OCI-LY3 (cell line): ENCODE data around the gene APBA3.

Experiments used
- EZH2phosphoT487 ChIP-seq: fragments of 200-600 bp; shearing (Covaris generic); IDR thresholded peaks from 2 replicates; pipeline ENCODE4 v1.6.1; 2018; ENCODE audit warnings: antibody characterized with exemption, mixed run types, low read depth
- TF ChIP-seq, protein P1 (sequence below): fragments of 200-600, 300-600 bp; sonication (generic); IDR thresholded peaks from 2 replicates; pipeline ENCODE4 v1.5.1; 2014; ENCODE audit warnings: antibody characterized with exemption, low read length, low read depth

DNA sequence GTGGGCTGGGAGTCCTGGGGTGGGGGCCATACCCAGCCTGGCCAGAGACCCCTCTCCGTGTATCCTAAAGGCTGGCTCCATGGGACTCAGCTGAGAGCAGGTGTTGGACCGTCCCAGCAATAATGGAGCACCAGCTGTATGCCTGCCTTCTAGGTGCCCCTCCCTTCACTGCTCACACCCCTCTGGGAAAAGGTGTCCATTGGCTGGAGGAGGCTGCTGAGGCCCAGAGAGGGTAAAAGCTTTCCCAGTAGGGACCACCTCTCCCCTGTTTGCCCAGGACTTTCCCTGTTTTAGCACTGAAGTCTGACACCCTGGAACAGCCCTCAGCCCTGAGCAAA, 13.9 kb upstream of the APBA3 start:
- TF ChIP-seq, protein P1, sequence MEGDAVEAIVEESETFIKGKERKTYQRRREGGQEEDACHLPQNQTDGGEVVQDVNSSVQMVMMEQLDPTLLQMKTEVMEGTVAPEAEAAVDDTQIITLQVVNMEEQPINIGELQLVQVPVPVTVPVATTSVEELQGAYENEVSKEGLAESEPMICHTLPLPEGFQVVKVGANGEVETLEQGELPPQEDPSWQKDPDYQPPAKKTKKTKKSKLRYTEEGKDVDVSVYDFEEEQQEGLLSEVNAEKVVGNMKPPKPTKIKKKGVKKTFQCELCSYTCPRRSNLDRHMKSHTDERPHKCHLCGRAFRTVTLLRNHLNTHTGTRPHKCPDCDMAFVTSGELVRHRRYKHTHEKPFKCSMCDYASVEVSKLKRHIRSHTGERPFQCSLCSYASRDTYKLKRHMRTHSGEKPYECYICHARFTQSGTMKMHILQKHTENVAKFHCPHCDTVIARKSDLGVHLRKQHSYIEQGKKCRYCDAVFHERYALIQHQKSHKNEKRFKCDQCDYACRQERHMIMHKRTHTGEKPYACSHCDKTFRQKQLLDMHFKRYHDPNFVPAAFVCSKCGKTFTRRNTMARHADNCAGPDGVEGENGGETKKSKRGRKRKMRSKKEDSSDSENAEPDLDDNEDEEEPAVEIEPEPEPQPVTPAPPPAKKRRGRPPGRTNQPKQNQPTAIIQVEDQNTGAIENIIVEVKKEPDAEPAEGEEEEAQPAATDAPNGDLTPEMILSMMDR: no peak
- no peak for TF ChIP-seq EZH2phosphoT487
